Measurements from ENCODE around the gene ZNF280B.

The ZNF280B gene, protein sequence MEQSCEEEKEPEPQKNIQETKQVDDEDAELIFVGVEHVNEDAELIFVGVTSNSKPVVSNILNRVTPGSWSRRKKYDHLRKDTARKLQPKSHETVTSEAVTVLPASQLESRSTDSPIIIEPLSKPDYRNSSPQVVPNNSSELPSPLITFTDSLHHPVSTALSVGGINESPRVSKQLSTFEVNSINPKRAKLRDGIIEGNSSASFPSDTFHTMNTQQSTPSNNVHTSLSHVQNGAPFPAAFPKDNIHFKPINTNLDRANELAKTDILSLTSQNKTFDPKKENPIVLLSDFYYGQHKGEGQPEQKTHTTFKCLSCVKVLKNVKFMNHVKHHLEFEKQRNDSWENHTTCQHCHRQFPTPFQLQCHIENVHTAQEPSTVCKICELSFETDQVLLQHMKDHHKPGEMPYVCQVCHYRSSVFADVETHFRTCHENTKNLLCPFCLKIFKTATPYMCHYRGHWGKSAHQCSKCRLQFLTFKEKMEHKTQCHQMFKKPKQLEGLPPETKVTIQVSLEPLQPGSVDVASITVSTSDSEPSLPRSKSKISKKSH

GRCh38 chr22:22508274-22509176, at the start of gene ZNF280B:
ZNF280B (minus strand) TSS chr22:22508742; CDS start chr22:22489398, 19,344 bp downstream.
- peak; percentile 45 to 67 for DNase-seq (ENCODE audit: low read depth in 2 of 2)

DNA sequence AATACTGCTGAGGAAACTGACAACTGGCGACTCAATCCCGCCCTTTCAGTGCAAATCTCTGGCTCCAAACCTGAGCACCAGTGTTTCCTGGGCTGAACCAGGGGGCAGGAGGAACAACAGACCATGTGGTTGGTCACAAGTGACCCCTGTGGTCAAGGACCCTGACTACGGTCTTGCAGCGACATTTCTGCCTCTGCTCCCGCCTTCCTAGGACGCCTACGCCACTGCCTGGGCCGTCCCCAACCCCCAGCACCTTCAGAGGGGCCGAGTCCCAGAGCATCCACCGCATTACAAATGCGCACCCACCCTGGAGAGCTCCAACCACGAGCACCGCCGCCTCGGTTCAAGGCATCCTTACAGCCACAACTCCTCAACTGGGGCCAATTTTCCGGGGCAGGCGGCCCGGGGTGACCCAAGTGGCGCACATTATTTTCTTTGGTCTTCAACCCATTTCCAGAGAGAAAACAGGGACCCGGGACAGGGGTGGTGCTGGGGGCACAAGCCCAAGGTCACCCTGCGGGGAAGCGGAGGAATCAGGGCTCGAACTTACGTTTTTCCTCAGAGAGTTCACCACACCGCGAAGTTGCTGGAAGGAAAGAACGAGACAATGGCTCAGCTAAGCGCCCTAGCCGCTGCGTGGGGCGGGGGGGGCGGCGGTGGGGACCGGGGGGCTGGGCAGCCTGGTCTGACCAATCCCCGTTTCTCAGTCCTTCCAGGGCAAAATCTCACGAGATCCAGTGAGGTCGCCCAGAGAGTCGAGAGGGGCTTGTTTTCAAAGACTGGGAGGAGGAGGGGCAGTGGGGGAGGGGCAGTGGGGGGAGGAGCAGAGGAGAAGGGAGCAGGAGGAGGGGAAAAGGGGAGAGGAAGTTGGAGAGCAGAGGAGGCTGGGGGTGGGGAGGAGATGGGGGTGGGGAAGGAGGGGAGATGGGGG, 48.7 kb upstream of the ZNF280B start:
- no peak for DNase-seq (ENCODE audit: low read depth in 2 of 2)

DNA sequence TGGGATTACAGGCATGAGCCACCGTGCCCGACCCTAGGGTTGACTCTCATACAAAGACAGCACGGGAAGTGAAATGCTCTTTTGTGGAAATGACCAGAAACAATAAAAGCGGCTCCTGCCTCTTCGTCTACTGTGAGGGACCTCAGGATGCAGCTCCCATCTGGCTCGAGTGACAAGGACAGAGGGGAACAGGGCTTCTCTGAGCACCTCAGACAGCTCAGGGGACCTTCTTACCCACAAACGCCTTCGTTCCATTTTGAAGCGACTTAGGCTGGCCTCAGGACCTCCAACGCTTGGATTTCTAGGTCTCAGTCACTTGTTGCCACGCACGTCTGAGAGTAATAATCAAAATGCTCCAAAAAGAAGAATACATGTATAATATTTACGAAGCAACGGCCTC, 48.0 kb upstream of the ZNF280B start:
- no peak for DNase-seq (ENCODE audit: low read depth in 2 of 2)

DNA sequence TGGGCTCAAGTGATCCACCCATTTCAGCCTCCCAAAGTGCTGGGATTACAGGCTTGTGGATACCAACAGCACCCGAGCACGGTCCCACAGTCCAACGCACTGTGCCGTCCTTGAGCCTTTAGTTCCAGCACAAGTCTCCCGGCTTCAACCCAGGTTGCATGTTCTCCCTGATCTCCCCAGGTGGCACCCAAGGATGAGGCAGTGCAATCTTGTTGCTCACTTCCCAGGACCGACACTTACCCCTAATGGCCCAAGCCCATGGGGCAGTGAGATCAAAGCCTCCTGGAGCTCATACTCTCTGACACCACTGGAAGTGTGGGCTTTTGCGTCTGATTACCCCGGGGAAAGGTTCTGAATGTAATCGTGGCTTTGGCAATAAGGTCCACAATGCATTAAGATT, 47.1 kb upstream of the ZNF280B start:
- DNase-seq (ENCODE audit: low read depth in 2 of 2): no peak

- no peak for DNase-seq (ENCODE audit: low read depth in 2 of 2)
These were observed 46.2 kb upstream of the ZNF280B start for GRCh38 chr22:22554587-22555284.

GRCh38 chr22:22553735-22554586, 45.4 kb upstream of the ZNF280B start:
- no peak for DNase-seq (ENCODE audit: low read depth in 2 of 2)

DNA sequence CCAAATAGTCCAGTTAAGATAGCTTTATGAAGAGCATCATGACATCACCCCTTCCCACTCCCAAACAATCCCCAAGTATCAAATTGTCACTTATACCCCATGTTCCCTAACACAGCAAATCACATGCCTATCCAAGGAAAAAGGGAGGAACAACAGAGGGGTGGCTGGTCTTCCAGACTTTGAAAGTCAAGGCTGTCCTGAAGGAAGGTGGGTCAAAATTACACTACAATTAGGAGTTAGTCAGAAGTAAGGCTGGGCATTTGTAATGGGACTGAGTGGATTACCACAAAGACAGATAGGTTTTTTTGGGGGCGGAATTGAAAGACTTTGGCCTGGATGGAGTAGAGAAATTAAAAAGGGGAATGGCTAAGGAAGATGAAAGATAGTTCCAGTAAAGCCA, 44.6 kb upstream of the ZNF280B start:
- DNase-seq (ENCODE audit: low read depth in 2 of 2): no peak

GRCh38 chr22:22552630-22553029, 44.1 kb upstream of the ZNF280B start:
- DNase-seq (ENCODE audit: low read depth in 2 of 2): no peak

DNA sequence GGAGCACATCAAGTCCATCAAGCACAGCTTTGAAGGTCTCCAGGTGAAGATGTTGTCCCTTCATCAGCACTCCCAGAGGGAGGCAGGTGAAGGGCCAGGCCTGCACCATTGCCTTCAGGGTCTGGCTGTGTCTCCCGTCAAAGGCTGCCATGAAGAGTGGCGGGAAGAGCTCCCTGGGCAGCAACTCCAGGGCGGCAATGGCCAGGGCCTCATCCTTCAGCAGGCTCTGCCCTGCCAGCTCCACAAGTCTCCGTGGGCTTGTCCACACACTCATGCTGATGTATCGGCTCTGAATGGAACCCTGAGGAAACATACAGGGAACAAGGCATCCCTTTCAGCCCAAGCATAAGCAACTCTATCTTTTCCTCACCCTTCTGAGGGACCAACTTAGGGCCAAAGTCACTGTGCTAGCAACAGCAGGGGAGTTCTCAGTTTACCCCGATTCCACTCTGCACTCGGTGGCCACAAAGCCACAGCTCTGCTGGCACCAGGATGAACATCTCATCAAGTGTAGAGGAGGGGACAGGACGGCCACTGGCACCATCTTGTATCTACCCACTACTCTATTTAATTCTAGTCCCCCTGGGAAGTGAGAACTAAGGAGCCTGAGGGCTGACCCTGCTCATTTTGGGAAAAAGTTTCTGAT, 42.4 kb upstream of the ZNF280B start:
- DNase-seq (ENCODE audit: low read depth in 2 of 2): no peak

GRCh38 chr22:22548910-22549309, 40.4 kb upstream of the ZNF280B start:
- no peak for DNase-seq (ENCODE audit: low read depth in 2 of 2)

GRCh38 chr22:22548317-22548716, 39.8 kb upstream of the ZNF280B start:
- no peak for DNase-seq (ENCODE audit: low read depth in 2 of 2)

DNA sequence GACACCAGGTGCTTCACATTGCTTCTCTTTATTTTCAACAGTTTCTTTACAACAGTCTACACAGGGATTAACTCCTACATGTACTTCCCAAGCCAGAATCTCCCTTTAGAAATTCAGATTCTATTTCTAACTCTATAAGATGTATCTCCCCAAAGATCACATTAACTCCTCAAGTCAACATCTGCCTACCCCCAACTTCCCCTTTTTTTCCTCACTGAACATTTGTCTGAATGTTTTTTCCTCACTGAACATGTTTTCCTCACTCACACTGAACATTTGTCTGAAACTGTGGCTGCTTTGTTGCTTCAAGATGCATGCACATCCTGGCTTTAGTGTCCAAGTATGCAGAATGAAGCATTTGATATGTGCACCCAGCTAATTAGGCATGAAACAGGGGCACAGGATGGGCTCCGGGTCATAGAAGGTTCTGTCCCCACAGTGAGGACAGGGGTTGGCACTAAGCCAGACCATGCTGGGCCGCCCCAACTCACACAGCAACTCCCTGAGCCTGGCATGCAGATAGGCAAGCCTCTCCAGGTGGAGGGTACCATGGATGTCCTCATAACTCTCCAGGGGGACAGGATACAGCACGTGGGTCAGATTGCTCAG, 39.3 kb upstream of the ZNF280B start:
- no peak for DNase-seq (ENCODE audit: low read depth in 2 of 2)

GRCh38 chr22:22547226-22547625, 38.7 kb upstream of the ZNF280B start:
- DNase-seq (ENCODE audit: low read depth in 2 of 2): no peak

GRCh38 chr22:22546490-22546889, 37.9 kb upstream of the ZNF280B start:
- DNase-seq (ENCODE audit: low read depth in 2 of 2): no peak

DNA sequence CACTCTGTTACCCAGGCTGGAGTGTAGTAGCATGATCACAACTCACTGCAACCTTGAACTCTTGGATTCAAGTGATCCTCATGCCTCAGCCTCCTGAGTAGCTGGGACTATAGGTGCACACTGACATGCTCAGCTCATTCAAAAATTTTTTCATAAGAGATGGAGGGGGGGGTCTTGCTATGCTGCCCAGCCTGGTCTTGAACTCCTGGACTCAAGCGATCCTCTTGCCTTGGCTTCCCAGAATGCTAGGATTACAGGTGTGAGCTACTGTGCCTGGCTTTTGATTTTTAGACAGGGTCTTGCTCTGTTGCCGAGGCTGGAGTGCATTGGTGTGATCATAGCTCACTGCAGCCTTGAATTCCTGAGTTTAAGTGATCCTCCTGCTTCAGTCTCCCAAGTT, 36.5 kb upstream of the ZNF280B start:
- no peak for DNase-seq (ENCODE audit: low read depth in 2 of 2)

- DNase-seq (ENCODE audit: low read depth in 2 of 2): no peak
These were observed 29.9 kb upstream of the ZNF280B start for GRCh38 chr22:22538226-22538989.

- DNase-seq (ENCODE audit: low read depth in 2 of 2): no peak
These were observed 28.4 kb upstream of the ZNF280B start for GRCh38 chr22:22536916-22537315.

GRCh38 chr22:22536515-22536914, 28.0 kb upstream of the ZNF280B start:
- DNase-seq (ENCODE audit: low read depth in 2 of 2): no peak

Data from stimulated activated CD4-positive, alpha-beta T cell treated with anti-CD3 and anti-CD28 coated beads, Interleukin-1b, Interleukin-23, amount 100 ng/mL, for 1 hour (primary cell).